ENCODE measurements around the gene PBX2.

DNA sequence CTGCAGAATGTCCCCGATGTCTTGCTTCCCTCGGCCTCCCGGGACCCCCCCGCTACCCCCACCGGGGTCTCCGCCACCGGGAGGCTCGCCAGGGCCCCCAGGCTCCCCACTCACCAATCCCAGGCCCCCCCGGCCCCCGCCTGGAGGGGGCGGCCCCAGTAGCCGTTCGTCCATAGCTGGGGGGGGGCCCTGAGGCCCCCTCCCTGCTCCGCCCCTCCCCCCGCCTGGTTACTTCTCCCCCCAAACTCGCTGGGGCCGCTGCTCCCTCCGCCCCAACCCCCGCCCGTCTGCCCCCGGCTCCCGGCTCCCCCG is 304 bp downstream of the PBX2 start:
- no peak for TF ChIP-seq POLR2A (IDR thresholded peaks at IDR 0.05; ENCODE audit: low read depth)
- TF ChIP-seq, protein P1, sequence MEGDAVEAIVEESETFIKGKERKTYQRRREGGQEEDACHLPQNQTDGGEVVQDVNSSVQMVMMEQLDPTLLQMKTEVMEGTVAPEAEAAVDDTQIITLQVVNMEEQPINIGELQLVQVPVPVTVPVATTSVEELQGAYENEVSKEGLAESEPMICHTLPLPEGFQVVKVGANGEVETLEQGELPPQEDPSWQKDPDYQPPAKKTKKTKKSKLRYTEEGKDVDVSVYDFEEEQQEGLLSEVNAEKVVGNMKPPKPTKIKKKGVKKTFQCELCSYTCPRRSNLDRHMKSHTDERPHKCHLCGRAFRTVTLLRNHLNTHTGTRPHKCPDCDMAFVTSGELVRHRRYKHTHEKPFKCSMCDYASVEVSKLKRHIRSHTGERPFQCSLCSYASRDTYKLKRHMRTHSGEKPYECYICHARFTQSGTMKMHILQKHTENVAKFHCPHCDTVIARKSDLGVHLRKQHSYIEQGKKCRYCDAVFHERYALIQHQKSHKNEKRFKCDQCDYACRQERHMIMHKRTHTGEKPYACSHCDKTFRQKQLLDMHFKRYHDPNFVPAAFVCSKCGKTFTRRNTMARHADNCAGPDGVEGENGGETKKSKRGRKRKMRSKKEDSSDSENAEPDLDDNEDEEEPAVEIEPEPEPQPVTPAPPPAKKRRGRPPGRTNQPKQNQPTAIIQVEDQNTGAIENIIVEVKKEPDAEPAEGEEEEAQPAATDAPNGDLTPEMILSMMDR (IDR thresholded peaks at IDR 0.05) = no peak
